ENCODE measurements around the gene TNK2.

Gene TNK2

DNA sequence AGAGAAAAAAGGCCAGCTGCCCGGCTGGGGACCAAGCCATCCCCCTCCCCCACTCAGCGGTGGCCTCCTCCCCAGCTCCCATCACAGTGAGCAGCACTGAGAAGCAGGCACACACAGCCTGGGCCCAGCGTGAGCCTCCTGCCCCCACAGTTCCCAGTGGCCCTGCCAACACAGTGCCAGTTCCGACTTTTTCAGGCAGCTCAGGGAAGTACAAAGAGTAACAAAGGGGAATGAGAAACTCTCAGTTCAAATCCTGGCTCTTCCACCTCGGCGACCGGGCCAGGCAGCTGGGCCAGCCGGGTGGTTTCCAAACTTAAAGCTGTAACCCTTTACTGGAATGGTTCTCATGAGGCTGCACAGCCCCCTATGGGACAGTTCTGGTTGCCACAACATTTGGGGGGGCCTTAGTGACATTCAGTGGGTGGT lies 18.5 kb downstream of the TNK2 start:
- no peak overlapping the region for H3K4me3 ChIP-seq (ENCODE audit: low read length)
- TF ChIP-seq, protein P1, sequence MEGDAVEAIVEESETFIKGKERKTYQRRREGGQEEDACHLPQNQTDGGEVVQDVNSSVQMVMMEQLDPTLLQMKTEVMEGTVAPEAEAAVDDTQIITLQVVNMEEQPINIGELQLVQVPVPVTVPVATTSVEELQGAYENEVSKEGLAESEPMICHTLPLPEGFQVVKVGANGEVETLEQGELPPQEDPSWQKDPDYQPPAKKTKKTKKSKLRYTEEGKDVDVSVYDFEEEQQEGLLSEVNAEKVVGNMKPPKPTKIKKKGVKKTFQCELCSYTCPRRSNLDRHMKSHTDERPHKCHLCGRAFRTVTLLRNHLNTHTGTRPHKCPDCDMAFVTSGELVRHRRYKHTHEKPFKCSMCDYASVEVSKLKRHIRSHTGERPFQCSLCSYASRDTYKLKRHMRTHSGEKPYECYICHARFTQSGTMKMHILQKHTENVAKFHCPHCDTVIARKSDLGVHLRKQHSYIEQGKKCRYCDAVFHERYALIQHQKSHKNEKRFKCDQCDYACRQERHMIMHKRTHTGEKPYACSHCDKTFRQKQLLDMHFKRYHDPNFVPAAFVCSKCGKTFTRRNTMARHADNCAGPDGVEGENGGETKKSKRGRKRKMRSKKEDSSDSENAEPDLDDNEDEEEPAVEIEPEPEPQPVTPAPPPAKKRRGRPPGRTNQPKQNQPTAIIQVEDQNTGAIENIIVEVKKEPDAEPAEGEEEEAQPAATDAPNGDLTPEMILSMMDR (conservative IDR thresholded peaks at IDR 0.05; ENCODE audit: low read depth, low read length), result no peak
- DNase-seq (ENCODE audit: low read depth), result no peak

DNA sequence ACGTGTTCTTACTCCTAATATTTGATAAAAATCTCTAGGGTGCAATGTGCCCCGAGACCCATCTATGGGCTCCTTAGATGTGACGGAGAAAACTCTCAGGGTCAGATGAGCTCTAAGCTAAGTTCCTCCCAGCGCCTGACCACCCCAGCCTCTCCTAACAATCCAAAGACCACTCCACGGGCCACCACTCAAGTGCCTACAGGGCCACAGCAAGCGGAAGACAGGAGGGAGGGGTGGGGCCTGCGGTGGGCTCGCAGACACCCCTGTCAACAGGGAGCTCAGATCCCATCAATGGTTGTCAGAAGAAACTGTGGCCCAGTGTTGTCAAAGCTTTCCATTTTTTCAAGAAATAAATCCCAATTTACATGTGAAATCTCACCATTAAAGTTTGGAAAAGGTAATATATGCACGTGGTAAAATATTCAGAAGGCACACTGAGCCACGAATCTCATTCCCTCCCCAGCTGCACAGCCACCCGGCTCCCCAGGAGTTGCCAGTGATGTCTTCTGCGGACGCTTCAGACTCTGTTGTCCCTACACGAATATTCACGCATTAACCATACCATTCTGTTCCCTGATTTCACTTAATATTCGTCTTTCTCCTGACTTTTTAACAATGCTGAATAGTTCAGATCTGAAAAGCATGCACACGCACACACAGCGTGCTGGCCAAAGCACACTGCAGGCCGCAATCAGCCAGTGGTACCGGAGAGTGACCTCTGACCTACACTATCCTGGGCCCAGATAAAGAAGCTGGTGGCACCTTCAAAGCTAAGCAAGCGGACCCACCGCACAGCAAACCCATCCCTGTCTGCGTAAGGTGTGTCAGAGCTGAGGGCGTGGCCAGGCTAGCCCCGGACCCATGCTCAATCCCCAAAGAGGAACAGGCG lies 19.1 kb downstream of the TNK2 start:
- H3K4me3 ChIP-seq (ENCODE audit: low read length), result no peak overlapping the region
- DNase-seq (ENCODE audit: low read depth), result no peak
- TF ChIP-seq, protein P1 (conservative IDR thresholded peaks at IDR 0.05; ENCODE audit: low read depth, low read length), result no peak

DNA sequence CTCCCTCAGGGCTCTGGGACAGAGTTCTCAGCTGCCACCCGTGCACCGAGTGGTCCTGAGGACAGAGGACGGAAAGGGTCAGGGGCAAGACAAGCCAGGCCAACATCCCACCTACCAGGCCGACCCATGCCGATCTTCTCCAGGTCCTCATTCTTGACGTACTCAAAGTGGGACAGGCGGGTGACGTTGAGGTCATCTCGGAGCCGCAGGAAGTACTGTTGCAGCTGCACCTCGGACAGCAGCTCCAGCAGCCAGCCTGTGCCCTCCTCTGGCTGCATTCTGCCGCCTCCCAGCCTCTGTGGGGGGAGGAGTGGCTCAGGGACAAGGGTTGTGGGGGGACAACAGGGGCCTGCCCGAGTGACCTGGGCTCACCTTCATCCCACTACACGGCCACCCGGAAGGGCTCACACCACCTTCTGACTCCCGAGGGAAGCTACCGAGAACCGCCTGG lies 20.0 kb downstream of the TNK2 start:
- no peak for DNase-seq (ENCODE audit: low read depth)
- TF ChIP-seq, protein P1 (conservative IDR thresholded peaks at IDR 0.05; ENCODE audit: low read depth, low read length), result no peak
- H3K4me3 ChIP-seq (ENCODE audit: low read length), result no peak overlapping the region

DNA sequence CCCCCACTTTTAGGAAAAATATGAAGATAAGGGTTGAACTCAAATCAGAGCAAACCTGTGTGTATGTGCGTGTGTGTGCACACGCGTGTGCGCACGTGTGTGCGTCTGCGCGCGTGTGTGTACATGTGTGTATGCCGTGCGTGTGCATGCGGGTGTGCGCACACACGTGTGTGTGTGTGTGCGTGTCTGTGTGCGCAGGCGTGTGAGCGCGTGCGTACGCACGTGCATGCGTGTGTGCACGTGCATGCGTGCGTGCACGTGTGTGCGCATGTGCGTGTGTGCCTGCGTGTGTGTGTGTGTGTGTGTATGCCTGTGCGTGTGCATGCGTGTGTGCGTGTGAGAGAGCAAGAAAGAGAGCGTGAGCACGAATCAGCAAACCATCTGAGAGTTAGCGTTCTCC lies 20.7 kb downstream of the TNK2 start:
- no peak for DNase-seq (ENCODE audit: low read depth)
- no peak overlapping the region for H3K4me3 ChIP-seq (ENCODE audit: low read length)
- TF ChIP-seq, protein P1 (conservative IDR thresholded peaks at IDR 0.05; ENCODE audit: low read depth, low read length), result no peak

DNA sequence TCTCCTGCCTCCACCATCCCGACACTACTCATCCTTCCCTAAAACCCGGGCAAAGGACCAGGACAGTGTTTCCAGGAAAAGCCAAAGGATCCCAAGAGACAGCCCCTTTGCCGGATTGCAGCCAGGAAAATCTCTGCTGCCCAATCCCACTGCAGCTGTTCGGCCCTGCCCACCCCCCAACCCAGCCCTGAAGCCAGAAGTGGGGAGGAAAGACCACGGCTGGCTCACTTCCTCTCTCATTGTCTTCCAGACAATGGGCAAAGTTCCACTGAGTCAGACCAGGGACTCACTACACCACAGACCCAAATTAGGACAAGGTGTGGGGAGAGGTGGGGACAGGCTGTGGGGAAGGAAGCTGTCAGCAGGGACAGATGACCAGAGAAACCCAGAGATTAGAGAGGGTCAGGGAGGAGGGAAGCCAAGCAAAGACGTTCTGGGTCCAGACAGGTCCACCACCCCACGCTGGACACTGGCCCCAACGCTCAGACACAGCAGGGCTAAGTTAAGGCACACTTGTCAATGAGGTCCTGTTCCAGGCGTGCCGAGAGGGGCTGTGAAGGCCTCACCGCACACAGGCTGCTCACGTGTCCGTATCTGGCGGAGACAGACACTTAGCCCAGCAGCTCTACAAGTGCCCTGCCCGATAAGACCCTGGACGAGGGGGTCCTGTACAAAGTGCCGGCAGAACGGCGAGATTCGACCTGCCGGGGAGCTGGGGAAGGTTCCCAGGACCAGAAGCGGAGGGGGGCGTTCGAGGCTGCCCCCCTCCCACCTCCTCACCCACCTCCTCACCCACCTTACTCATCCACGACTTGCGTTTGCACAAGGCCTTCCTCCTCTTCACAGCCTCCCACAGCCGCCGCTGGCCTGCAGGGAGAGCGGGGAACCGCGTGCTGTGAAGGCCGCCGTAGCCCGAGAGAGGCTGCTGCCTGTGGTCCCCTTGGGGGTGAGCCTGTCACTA lies 21.9 kb downstream of the TNK2 start:
- TF ChIP-seq, protein P1 (conservative IDR thresholded peaks at IDR 0.05; ENCODE audit: low read depth, low read length), result no peak
- H3K4me3 ChIP-seq (ENCODE audit: low read length), result no peak overlapping the region
- DNase-seq (ENCODE audit: low read depth), result no peak

DNA sequence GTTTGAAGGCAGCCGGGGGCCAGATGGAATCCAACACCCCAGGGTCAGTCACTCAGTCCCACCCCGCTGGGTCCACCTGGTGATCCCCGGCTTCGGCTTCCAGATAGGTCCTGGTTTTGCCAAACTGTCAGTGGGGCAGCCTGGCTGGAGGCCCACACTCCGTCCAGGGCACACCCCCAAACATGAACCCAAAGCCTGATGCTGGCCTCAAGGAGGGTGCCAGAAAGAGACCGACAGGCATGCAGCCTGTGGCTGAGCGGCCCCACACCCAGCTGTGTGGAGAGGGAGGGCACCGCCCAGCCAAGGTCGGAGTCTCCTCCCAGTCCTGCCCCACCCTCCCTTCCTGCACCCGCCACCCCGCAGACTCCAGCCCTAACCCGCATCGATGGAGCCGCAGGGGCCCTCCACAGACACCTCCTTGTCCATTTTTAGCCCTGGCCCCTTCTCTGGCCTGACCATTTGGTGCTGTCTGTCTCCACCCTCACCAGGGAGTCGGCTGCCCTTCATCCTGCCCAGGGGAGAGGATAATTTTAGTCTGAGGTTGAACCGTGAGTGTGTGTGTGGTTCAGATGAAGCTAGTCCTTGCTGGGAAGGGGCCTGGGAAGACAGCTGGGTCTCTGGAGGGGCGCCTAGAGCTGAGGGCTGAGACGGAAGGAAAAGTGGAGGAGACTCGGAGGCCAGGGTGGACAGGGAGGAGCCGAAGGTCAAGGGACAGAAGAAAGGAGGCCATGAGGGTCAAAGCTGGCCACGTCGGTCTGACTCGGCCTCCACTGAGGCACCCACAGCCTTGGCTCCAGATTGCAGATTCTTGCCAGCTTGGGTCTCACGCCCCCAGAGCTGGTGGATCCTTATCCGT lies 23.1 kb downstream of the TNK2 start:
- TF ChIP-seq, protein P1 (conservative IDR thresholded peaks at IDR 0.05; ENCODE audit: low read depth, low read length), result no peak
- no peak for DNase-seq (ENCODE audit: low read depth)
- H3K4me3 ChIP-seq (ENCODE audit: low read length), result no peak overlapping the region
